Effector memory CD8-positive, alpha-beta T cell (primary cell): ENCODE results near the gene SYNGR2.

ENCODE experiments used
- ATAC-seq: fragments of 150-1000 bp; cut with Tn5 transposase; replicated peaks from 2 replicates; pipeline ENCODE4 v1.10.0; 2021; ENCODE audit warnings: mild to moderate bottlenecking, moderate library complexity
- DNase-seq, 3 experiments: peaks; one replicate each; pipeline ENCODE4 v3.0.0; 2021
- H3K27ac Mint-ChIP-seq, 2 donors: one replicate each; pipeline ENCODE4 v1.8.0; 2022; ENCODE audit warnings: mild to moderate bottlenecking in 2 of 2, mixed read lengths in 2 of 2, moderate library complexity in 2 of 2
- H3K27me3 Mint-ChIP-seq, 2 donors: one replicate each; pipeline ENCODE4 v1.8.0; 2022; ENCODE audit warnings: mixed read lengths in 2 of 2
- H3K36me3 Mint-ChIP-seq: one replicate; pipeline ENCODE4 v1.8.0; 2022; ENCODE audit warnings: mild to moderate bottlenecking, moderate library complexity, mixed read lengths; ENCODE audit not compliant: insufficient read depth
- H3K4me1 Mint-ChIP-seq, 2 donors: one replicate each; pipeline ENCODE4 v1.8.0; 2022; ENCODE audit warnings: low read depth in 2 of 2, mixed read lengths in 2 of 2
- H3K4me3 Mint-ChIP-seq, 2 donors: one replicate each; pipeline ENCODE4 v1.8.0; 2022; ENCODE audit warnings: mild to moderate bottlenecking in 2 of 2, mixed read lengths in 2 of 2, moderate library complexity in 2 of 2
- H3K9me3 Mint-ChIP-seq, 2 donors: one replicate each; pipeline ENCODE4 v1.8.0; 2022; ENCODE audit warnings: mixed read lengths in 2 of 2

The SYNGR2 gene

DNA sequence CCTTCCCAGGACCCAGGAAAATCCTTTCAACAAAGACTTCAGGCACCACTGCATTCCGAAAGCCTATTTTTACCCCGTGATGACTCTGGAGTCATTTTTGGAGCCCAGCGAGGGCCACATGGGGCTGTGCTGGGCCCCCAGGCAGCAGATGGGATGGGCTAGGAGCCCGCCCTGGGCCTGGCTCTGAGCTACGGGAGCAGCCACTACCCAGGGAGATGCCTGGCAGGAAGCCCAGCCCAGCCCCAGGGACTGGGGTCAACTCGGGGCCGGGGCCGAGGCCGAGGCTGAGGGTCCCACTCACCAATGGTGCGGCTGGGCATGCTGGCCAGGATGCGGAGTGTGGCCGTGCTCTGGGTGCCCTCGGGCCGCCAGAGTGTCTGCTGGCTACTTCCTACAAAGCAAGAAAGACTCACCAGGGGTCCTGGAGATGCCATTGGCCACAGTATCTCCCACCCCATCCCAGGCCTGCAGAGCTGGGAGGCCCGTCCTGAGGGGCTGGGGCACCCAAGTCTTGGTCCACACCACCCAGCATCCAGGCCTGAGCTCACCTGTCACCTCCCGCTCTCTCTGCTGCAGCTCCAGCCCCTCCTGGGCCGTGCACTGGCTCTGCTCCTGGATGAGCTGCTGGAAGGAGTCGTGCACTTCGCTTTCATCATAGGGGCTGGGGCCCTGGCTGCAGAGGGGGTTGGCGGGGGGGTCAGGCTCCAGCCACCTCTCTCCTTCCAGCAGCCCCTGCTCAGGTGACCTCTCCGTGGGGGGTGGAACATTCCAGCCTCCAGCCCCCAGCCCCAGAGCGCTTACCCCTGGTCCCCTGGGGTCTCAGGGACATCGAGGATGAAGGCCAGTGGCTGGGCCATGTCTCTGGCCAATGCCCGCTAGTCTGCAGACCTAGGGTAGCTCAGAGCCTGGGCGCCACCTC lies 42.1 kb upstream of the SYNGR2 start:
- H3K4me1 Mint-ChIP-seq = peaks cover 62 to 66% of the 10 kb centered on the region in 2 donors
- H3K36me3 Mint-ChIP-seq = peaks cover 95% of the 10 kb centered on the region
- H3K27ac Mint-ChIP-seq = peak overlapping the region; percentile 87 to 95
- no peak for ATAC-seq
- no peak for DNase-seq
- no peaks in the 10 kb centered on the region for H3K27me3 Mint-ChIP-seq
- H3K4me3 Mint-ChIP-seq = peak overlapping the region; percentile 99 to 100
- H3K9me3 Mint-ChIP-seq = no peaks in the 10 kb centered on the region

GRCh38 chr17:78126895-78127238 lies 41.5 kb upstream of the SYNGR2 start:
- Mint-ChIP-seq H3K27me3 (no peaks in the 10 kb centered on the region), H3K4me1 (peaks cover 56 to 60% of the 10 kb centered on the region in 2 donors), H3K4me3 (peak overlapping the region; percentile 99 to 100), H3K36me3 (peaks cover 94% of the 10 kb centered on the region), H3K27ac (peak overlapping the region; percentile 87 to 95), H3K9me3 (no peaks in the 10 kb centered on the region)
- DNase-seq (no peak), ATAC-seq (no peak)

DNA sequence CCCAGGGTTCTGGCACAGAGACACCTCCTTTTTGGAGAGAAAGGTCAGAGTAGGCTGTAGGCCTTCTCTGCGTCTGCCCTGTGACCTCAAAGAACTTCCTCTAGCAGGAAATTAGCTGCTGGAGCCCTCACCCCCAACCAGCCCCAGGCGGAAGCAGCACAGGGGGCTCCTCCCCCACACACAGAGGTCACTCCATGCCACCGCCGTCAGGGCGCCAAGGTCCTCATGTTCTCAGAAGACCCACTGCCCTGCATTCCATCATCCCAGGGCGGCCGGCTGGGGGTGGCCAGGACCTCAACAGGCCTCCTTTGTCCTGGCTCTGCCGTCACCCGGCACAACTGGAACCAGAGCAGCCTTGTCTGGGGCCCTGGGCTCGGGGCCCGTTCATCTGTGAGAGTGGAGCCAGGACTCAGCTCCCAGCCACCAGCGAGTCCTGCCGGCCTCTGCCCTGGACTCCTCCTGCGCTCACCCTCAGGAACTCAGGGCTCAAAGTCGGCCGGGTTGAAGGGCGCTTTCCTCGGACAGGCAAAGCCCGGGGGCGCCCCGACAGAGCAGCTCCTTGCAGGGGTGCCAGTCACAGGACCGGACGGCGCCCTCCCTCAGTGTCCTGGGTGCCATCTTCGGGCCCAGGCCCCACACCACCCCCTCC lies 41.0 kb upstream of the SYNGR2 start:
- H3K4me3 Mint-ChIP-seq = peak overlapping the region; percentile 99 to 100
- peaks cover 51 to 57% of the 10 kb centered on the region in 2 donors for H3K4me1 Mint-ChIP-seq
- peak overlapping the region; percentile 87 to 95 for H3K27ac Mint-ChIP-seq
- H3K36me3 Mint-ChIP-seq = peaks cover 92% of the 10 kb centered on the region
- no peaks in the 10 kb centered on the region for H3K27me3 Mint-ChIP-seq
- DNase-seq (peak; percentile 61 to 65 (median 63)), ATAC-seq (peak; percentile 27)
- H3K9me3 Mint-ChIP-seq = no peaks in the 10 kb centered on the region

- Mint-ChIP-seq H3K4me1 (peaks cover 46 to 56% of the 10 kb centered on the region in 2 donors), H3K9me3 (no peaks in the 10 kb centered on the region), H3K36me3 (peaks cover 92% of the 10 kb centered on the region), H3K27me3 (no peaks in the 10 kb centered on the region), H3K4me3 (peak overlapping the region; percentile 99 to 100), H3K27ac (peak overlapping the region; percentile 87 to 95)
- DNase-seq = no peak
- no peak for ATAC-seq
These were observed 40.4 kb upstream of the SYNGR2 start for GRCh38 chr17:78127888-78128550.

DNA sequence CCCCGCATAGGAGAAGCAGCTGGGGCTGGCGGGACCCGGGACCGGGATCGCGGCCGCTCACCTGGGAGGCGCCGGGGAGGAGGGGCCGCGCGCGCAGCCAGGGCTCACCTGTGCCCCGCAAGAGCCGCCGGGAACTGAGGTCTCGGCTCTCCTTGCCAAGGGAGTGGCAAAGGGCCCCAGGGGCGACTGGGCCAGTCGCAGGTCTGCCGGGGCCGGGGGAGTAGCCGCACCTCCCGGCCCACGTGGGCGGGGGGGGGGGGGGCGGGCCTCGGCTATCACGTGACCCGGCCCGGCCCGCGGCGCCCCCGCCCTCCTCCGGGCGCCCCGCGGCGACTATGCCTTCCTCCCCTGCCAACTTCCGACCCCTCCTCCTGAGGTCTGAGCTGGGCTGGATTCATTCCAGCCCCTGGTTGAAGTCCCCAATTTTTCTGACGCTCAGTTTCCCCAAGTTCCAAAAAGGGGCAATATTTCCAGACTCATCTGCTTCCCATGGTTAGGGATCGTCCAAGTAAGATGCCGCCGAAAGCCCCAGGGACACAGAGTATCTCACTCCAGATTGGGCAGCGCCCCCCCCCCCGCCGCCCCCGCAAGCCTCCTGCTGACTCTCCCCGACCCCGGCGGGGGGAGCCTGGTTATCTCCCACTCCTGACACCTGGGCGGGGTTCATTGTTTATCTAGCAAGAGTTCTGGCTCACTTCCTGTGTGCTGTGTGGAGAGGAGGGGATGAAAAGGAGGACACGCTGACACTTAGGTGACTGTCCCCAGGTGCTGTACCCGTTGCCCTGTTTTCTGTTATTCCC lies 39.6 kb upstream of the SYNGR2 start, which contains the start of gene TMC6:
TSS of gene TMC6 (minus strand) at position 205 of the 800 bp plus-strand sequence. CDS start 1,923 bp downstream, outside the sequence.
- no peaks in the 10 kb centered on the region for H3K9me3 Mint-ChIP-seq
- peak; percentile 62 to 64 (median 63) for DNase-seq
- H3K36me3 Mint-ChIP-seq = peaks cover 92% of the 10 kb centered on the region
- H3K4me1 Mint-ChIP-seq = peaks cover 46 to 56% of the 10 kb centered on the region in 2 donors
- ATAC-seq = peak; percentile 28
- no peaks in the 10 kb centered on the region for H3K27me3 Mint-ChIP-seq
- H3K4me3 Mint-ChIP-seq = peak within 1 kb of the TSS; percentile 99 to 100
- H3K27ac Mint-ChIP-seq = peak within 1 kb of the TSS; percentile 96 to 99

GRCh38 chr17:78129351-78130089 lies 38.9 kb upstream of the SYNGR2 start:
- peak overlapping the region; percentile 99 to 100 for H3K4me3 Mint-ChIP-seq
- no peaks in the 10 kb centered on the region for H3K27me3 Mint-ChIP-seq
- no peak for ATAC-seq
- peaks cover 92% of the 10 kb centered on the region for H3K36me3 Mint-ChIP-seq
- peak; percentile 41 to 48 (median 42) for DNase-seq
- H3K27ac Mint-ChIP-seq = peak overlapping the region; percentile 96 to 99
- H3K9me3 Mint-ChIP-seq = no peaks in the 10 kb centered on the region
- peaks cover 47 to 60% of the 10 kb centered on the region in 2 donors for H3K4me1 Mint-ChIP-seq

- peaks cover 48 to 57% of the 10 kb centered on the region in 2 donors for H3K4me1 Mint-ChIP-seq
- H3K4me3 Mint-ChIP-seq = peak overlapping the region; percentile 99 to 100
- peak in 1 of 3 experiments; percentile 20 for DNase-seq
- H3K27me3 Mint-ChIP-seq = no peaks in the 10 kb centered on the region
- H3K36me3 Mint-ChIP-seq = peaks cover 92% of the 10 kb centered on the region
- no peak for ATAC-seq
- peak overlapping the region; percentile 96 to 99 for H3K27ac Mint-ChIP-seq
- H3K9me3 Mint-ChIP-seq = no peaks in the 10 kb centered on the region
These were observed 38.3 kb upstream of the SYNGR2 start for GRCh38 chr17:78130090-78130436.

- peak; percentile 80 to 86 (median 83) for DNase-seq
- Mint-ChIP-seq H3K4me3 (peak within 1 kb of the TSS; percentile 99 to 100), H3K27ac (peak within 1 kb of the TSS; percentile 96 to 99), H3K27me3 (no peaks in the 10 kb centered on the region), H3K9me3 (no peaks in the 10 kb centered on the region), H3K4me1 (peaks cover 50 to 59% of the 10 kb centered on the region in 2 donors), H3K36me3 (peaks cover 92% of the 10 kb centered on the region)
- peak; percentile 64 for ATAC-seq
These were observed 37.8 kb upstream of the SYNGR2 start, which contains the start of gene TMC8 for GRCh38 chr17:78130437-78131101. TMC8 (plus strand) TSS chr17:78130771; CDS start chr17:78131589, 818 bp downstream.

DNA sequence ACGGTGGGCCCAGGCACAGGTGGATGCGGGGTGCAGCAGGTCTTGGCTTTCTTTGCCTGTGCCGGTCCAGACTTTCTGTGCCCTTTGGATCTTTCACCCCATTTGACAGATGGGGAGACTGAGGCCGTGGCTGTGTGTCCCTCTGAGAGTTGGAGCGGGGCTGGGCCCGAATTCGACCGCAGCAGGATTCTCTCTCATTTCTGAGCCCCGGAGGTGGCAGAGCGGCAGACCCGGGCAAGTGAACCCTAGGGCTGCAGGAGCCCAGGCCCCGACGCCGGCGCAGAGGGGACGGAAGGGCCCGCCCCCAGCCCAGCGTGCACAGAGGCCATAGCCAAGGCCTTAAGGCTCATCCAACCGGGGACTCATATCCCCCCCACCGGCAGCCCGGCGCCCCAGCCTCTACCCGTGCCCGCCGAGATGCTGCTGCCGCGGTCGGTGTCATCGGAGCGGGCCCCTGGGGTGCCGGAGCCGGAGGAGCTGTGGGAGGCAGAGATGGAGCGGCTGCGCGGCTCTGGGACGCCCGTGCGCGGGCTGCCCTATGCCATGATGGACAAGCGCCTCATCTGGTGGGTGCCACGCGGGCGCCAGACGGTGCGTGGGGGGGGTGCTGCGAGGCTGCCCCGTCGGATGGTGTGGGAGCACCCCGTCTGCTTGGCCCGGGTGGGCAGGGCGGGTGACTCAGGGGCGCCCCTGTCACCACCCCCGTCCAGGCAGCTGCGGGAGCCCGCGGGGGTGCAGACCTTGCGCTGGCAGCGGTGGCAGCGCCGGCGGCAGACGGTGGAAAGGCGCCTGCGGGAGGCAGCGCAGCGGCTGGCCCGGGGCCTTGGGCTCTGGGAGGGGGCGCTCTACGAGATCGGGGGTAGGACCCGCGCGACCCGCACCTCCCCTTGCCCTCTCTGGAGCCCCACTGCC lies 37.0 kb upstream of the SYNGR2 start:
- Mint-ChIP-seq H3K27ac (peak overlapping the region; percentile 96 to 99), H3K9me3 (no peaks in the 10 kb centered on the region)
- DNase-seq = peak in 2 of 3 experiments; percentile 41 to 46

GRCh38 chr17:78132084-78132676 lies 36.2 kb upstream of the SYNGR2 start:
- H3K4me1 Mint-ChIP-seq = peaks cover 53 to 61% of the 10 kb centered on the region in 2 donors
- no peaks in the 10 kb centered on the region for H3K27me3 Mint-ChIP-seq
- H3K4me3 Mint-ChIP-seq = peak overlapping the region; percentile 99 to 100
- peak; percentile 62 to 74 (median 74) for DNase-seq
- no peaks in the 10 kb centered on the region for H3K9me3 Mint-ChIP-seq
- peak overlapping the region; percentile 83 to 99 for H3K27ac Mint-ChIP-seq
- H3K36me3 Mint-ChIP-seq = peaks cover 92% of the 10 kb centered on the region
- ATAC-seq = peak; percentile 18

More for the DNA sequence above, 37.0 kb upstream of the SYNGR2 start:
- peak; percentile 1 for ATAC-seq
- H3K36me3 Mint-ChIP-seq = peaks cover 92% of the 10 kb centered on the region
- H3K4me3 Mint-ChIP-seq = peak overlapping the region; percentile 99 to 100
- no peaks in the 10 kb centered on the region for H3K27me3 Mint-ChIP-seq
- H3K4me1 Mint-ChIP-seq = peaks cover 55 to 64% of the 10 kb centered on the region in 2 donors
